WI38 (cell line): ENCODE measurements around the gene KIAA0319L.

Experiments used
- H3K4me3 ChIP-seq: 2 replicates; pipeline ENCODE4 v1.5.1; 2011; ENCODE audit warnings: low read depth, mild to moderate bottlenecking, control low read depth, low read length
- CTCF ChIP-seq: IDR thresholded peaks from 2 replicates; pipeline ENCODE4 v1.5.1; 2012; ENCODE audit warnings: low read depth, mild to moderate bottlenecking, control low read depth, low read length

The KIAA0319L gene

GRCh38 chr1:35598895-35599294, 41.7 kb upstream of the KIAA0319L start:
- no peak overlapping the region for H3K4me3 ChIP-seq
- no peak for TF ChIP-seq CTCF

GRCh38 chr1:35597870-35598269, 40.7 kb upstream of the KIAA0319L start:
- TF ChIP-seq CTCF: no peak
- no peak overlapping the region for H3K4me3 ChIP-seq

GRCh38 chr1:35595684-35596083, 38.5 kb upstream of the KIAA0319L start:
- H3K4me3 ChIP-seq: no peak overlapping the region
- TF ChIP-seq CTCF: no peak

- no peak for TF ChIP-seq CTCF
- H3K4me3 ChIP-seq: no peak overlapping the region
Measured at GRCh38 chr1:35594005-35594760, 37.0 kb upstream of the KIAA0319L start.

- H3K4me3 ChIP-seq: no peak overlapping the region
- no peak for TF ChIP-seq CTCF
Measured at GRCh38 chr1:35592991-35593769, 36.0 kb upstream of the KIAA0319L start.

- no peak for TF ChIP-seq CTCF
- no peak overlapping the region for H3K4me3 ChIP-seq
Measured at GRCh38 chr1:35591211-35591610, 34.0 kb upstream of the KIAA0319L start.

- no peak for TF ChIP-seq CTCF
- no peak overlapping the region for H3K4me3 ChIP-seq
Measured at GRCh38 chr1:35590476-35591040, 33.4 kb upstream of the KIAA0319L start.
